VCaP (cell line): ENCODE results near the gene PI4K2A.
"Not testable (repeated sequence)": the region's sequence is repeated elsewhere in the genome, so short reads cannot be mapped to it uniquely, and the experiment has no call there.

Experiments used
- H3K27ac ChIP-seq: fragments of 450-650 bp; 2 replicates; pipeline ENCODE4 v1.5.1; 2017
- TF ChIP-seq, protein P1 (sequence below): fragments of 450-650 bp; conservative IDR thresholded peaks from 2 replicates; pipeline ENCODE4 v1.5.1; 2017; ENCODE audit warnings: mild to moderate bottlenecking, moderate library complexity

Gene PI4K2A

GRCh38 chr10:97686962-97687784 lies 46.7 kb downstream of the PI4K2A start, which contains the start of gene AVPI1:
AVPI1 (minus strand) TSS chr10:97687241; CDS start chr10:97679905, 7,336 bp downstream.
- TF ChIP-seq, protein P1, sequence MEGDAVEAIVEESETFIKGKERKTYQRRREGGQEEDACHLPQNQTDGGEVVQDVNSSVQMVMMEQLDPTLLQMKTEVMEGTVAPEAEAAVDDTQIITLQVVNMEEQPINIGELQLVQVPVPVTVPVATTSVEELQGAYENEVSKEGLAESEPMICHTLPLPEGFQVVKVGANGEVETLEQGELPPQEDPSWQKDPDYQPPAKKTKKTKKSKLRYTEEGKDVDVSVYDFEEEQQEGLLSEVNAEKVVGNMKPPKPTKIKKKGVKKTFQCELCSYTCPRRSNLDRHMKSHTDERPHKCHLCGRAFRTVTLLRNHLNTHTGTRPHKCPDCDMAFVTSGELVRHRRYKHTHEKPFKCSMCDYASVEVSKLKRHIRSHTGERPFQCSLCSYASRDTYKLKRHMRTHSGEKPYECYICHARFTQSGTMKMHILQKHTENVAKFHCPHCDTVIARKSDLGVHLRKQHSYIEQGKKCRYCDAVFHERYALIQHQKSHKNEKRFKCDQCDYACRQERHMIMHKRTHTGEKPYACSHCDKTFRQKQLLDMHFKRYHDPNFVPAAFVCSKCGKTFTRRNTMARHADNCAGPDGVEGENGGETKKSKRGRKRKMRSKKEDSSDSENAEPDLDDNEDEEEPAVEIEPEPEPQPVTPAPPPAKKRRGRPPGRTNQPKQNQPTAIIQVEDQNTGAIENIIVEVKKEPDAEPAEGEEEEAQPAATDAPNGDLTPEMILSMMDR = no peak
- H3K27ac ChIP-seq = peak within 1 kb of the TSS; percentile 65

DNA sequence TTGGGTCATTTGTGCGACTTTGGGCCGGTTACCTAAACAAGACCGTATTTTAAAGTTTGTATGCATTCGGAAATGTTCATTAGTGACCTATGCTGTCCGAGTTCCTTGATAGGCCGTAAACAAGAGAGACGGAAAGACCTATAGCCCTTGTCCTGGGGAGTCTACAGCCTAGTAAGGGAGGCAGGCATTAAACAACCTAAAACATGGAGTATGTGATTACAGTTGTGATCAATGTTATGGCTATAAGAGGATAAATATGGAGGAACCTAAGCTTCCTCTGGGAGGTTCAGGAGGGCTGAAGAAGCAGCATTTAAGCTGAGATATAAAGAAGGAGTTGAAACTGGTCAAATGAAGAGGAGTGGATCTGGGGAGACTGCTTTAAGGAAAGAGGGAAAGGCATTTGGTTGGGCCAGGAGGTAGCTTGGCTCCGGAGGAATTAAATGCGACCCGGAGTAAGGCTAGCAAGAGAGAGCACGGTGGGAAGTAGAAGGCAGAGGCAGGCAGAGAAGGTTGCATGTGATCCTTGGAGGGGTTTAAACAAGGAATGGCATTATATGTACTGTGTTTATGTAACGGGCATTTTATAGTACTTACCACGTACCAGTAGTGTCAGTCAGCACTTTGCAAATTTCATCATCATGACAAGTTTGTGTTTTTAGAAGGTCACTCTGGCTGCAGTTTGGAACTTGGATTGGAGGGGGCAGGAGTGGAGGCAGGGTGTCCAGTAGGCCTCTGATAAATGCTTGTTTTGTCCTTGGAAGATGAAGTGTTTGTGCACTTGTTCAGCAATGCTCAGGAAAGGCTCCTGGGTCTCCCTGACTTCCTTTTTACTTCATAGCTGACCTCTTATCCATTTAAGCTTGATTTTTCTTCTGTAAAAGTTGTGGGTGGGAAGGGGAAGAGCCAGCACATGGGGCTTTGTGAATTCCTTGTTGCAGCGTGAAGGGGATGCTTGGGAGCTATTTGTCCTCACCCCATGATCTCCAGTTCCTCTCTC lies 47.6 kb downstream of the PI4K2A start:
- peak overlapping the region; percentile 65 for H3K27ac ChIP-seq
- TF ChIP-seq, protein P1 = no peak

GRCh38 chr10:97689559-97690020 lies 49.1 kb downstream of the PI4K2A start:
- TF ChIP-seq, protein P1 = no peak
- no peak overlapping the region for H3K27ac ChIP-seq

DNA sequence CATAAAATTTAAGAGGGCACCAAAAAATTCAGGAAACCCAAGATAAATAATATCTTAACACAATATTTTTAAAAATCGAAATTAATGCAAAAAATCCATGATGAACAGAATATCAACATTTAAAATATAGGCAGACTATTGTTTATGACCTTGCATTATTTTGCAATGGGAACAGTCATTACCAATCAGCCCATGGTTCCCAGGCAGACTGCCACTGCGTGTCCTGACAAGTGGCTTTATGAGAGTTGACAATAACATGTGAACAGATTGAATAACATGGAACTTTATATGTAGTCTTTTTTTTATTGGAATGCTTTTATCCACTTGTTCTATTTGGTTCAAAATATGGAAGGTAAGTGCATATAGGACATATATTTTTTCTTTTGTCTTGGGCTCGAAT lies 49.7 kb downstream of the PI4K2A start:
- TF ChIP-seq, protein P1 = no peak
- no peak overlapping the region for H3K27ac ChIP-seq

DNA sequence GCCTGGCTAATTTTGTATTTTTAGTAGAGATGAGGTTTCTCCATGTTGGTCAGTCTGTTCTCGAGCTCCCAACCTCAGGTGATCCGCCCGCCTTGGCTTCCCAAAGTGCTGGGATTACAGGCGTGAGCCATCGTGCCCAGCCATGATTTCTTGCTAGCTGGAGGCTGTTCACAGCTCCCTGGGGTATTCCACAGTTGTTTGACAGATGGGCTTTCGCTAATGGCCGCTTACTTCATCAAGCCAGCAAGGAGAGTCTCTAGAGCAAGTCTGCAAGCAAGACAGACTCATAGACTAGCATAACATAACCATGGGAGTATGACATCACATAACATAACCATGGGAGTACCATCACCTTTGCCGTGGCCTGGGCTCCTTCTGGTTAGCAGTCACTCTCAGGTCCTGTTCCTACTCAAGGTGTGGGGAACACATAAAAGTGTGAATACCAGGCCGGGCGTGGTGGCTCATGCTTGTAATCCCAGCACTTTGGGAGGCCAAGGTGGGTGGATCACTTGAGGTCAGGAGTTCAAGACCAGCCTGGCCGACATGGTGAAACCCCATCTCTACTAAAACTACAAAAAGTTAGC lies 57.7 kb downstream of the PI4K2A start:
- H3K27ac ChIP-seq = not testable (repeated sequence)

GRCh38 chr10:97701438-97702069 lies 61.1 kb downstream of the PI4K2A start:
- no peak overlapping the region for H3K27ac ChIP-seq
- TF ChIP-seq, protein P1 = peak; percentile 87

DNA sequence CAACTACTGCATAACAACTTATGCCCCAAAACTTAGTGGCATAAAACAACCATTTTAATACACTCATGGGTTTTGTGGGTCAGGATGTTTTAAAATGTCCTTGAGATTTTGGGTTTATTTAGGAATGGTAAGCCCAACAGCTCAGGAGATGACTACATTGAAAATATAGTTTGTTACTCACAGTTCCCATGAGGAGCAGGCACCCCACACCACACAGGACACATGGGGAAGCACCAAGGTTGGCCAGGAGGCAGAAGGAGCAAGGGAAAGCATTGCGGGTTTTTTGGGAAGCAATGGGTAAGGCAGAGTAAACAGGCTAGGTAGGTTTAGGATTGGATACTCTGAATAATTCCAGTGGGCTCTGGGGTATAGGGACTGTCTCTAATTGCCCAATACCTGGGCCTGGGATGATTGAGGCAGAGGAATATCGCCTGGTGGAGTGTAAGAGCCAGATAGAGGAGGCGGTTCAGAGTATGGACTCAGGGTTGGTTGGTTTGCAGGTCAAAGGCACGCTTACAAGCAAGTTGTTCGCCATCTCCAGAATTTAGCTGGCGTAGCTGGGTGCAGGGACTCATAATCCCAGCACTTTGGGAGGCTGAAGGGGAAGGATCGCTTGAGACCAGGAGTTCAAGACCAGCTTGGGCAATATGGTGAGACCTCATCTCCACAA lies 63.1 kb downstream of the PI4K2A start:
- TF ChIP-seq, protein P1 = no peak
- no peak overlapping the region for H3K27ac ChIP-seq
